Adipose tissue (tissue), 3 donors: Measurements from ENCODE around the gene MAGEC2. TPM values are rescaled to one million over a fixed set of nuclear protein-coding genes. Genes with fewer than 3 reads are reported as not detected.

Experiments
- H3K27ac ChIP-seq: one replicate; pipeline ENCODE4 v1.5.1; 2013; ENCODE audit warnings: low read depth, low read length
- WGBS, 3 donors: extraction: QIAGEN DNeasy Blood & Tissue Kit; methylation state at CpG; one replicate each; pipeline ENCODE4 v1.1.7; 2013; 5-methylcytosine and 5-hydroxymethylcytosine counted together
- polyA plus RNA-seq, 3 donors: library from polyadenylated mRNA; stranded (reverse); fragments of 200-250 nt; gene quantifications; one replicate each; pipeline ENCODE4 v1.2.3, GENCODE V29; 2013
- donor health status: healthy with polysubstance abuse.
- donor health status: Bipolar disorder and iron deficiency.
- donor health status: healthy.

MAGEC2 gene
- not detected for polyA plus RNA-seq

GRCh38 chrX:142204522-142205433 lies at the start of gene MAGEC2:
Gene MAGEC2, minus strand, starts transcription at chrX:142205290. Its CDS starts 1,303 bp downstream, at chrX:142203987.
- WGBS, 3 donors = 89 to 93% (median 92%) methylated on average over 21 to 28 of the region's 28 CpGs
- H3K27ac ChIP-seq = no peak within 1 kb of the TSS

GRCh38 chrX:142251680-142252079 lies 46.6 kb upstream of the MAGEC2 start:
- 57 to 67% (median 60%) methylated on average over 4 of the region's 4 CpGs for WGBS, 3 donors

GRCh38 chrX:142251202-142251601 lies 46.1 kb upstream of the MAGEC2 start:
- no peak overlapping the region for H3K27ac ChIP-seq

More at GRCh38 chrX:142251680-142252079, 46.6 kb upstream of the MAGEC2 start:
- H3K27ac ChIP-seq = no peak overlapping the region

GRCh38 chrX:142250502-142250901 lies 45.4 kb upstream of the MAGEC2 start:
- H3K27ac ChIP-seq = no peak overlapping the region
- 68 to 88% (median 69%) methylated on average over 4 of the region's 4 CpGs for WGBS, 3 donors

More at GRCh38 chrX:142251202-142251601, 46.1 kb upstream of the MAGEC2 start:
- WGBS, 3 donors = 59 to 74% (median 74%) methylated on average over 4 of the region's 4 CpGs

GRCh38 chrX:142249721-142250120 lies 44.6 kb upstream of the MAGEC2 start:
- WGBS, 3 donors = 30 to 65% (median 37%) methylated on average over 5 of the region's 5 CpGs

GRCh38 chrX:142244568-142244967 lies 39.5 kb upstream of the MAGEC2 start:
- no peak overlapping the region for H3K27ac ChIP-seq
- 38 to 81% (median 42%) methylated on average over 2 to 4 of the region's 4 CpGs for WGBS, 3 donors

More at GRCh38 chrX:142249721-142250120, 44.6 kb upstream of the MAGEC2 start:
- no peak overlapping the region for H3K27ac ChIP-seq

GRCh38 chrX:142238536-142238935 lies 33.4 kb upstream of the MAGEC2 start:
- 41 to 77% (median 52%) methylated on average over 1 of the region's 1 CpG for WGBS, 3 donors
- H3K27ac ChIP-seq = no peak overlapping the region

GRCh38 chrX:142233400-142233799 lies 28.3 kb upstream of the MAGEC2 start:
- H3K27ac ChIP-seq = no peak overlapping the region
- WGBS, 3 donors = 33 to 46% (median 33%) methylated on average over 1 of the region's 1 CpG

GRCh38 chrX:142214081-142214480 lies 9.0 kb upstream of the MAGEC2 start:
- WGBS, 3 donors = 73 to 83% (median 78%) methylated on average over 4 of the region's 4 CpGs
- no peak overlapping the region for H3K27ac ChIP-seq

GRCh38 chrX:142201113-142201512 lies 4.0 kb downstream of the MAGEC2 start:
- no peak overlapping the region for H3K27ac ChIP-seq
- WGBS, 3 donors = 67 to 75% (median 71%) methylated on average over 2 of the region's 2 CpGs

GRCh38 chrX:142186103-142186502 lies 19.0 kb downstream of the MAGEC2 start:
- WGBS, 3 donors = 49 to 65% (median 64%) methylated on average over 2 of the region's 2 CpGs
- H3K27ac ChIP-seq = no peak overlapping the region

GRCh38 chrX:142184756-142185602 lies 20.1 kb downstream of the MAGEC2 start:
- H3K27ac ChIP-seq = no peak overlapping the region
- WGBS, 3 donors = 71 to 83% (median 76%) methylated on average over 7 of the region's 7 CpGs

- WGBS, 3 donors = 72 to 82% (median 81%) methylated on average over 10 of the region's 10 CpGs
- no peak overlapping the region for H3K27ac ChIP-seq
Observed at GRCh38 chrX:142156567-142156966, 48.5 kb downstream of the MAGEC2 start.
